ENCODE data around the gene SLC13A3. TPM values are rescaled to one million over a fixed set of nuclear protein-coding genes. Genes with fewer than 3 reads are reported as not detected.

SLC13A3 gene
- total RNA-seq, 4 donors from 2014 or later = 1.2 to 3.5 (median 1.9) TPM

DNA sequence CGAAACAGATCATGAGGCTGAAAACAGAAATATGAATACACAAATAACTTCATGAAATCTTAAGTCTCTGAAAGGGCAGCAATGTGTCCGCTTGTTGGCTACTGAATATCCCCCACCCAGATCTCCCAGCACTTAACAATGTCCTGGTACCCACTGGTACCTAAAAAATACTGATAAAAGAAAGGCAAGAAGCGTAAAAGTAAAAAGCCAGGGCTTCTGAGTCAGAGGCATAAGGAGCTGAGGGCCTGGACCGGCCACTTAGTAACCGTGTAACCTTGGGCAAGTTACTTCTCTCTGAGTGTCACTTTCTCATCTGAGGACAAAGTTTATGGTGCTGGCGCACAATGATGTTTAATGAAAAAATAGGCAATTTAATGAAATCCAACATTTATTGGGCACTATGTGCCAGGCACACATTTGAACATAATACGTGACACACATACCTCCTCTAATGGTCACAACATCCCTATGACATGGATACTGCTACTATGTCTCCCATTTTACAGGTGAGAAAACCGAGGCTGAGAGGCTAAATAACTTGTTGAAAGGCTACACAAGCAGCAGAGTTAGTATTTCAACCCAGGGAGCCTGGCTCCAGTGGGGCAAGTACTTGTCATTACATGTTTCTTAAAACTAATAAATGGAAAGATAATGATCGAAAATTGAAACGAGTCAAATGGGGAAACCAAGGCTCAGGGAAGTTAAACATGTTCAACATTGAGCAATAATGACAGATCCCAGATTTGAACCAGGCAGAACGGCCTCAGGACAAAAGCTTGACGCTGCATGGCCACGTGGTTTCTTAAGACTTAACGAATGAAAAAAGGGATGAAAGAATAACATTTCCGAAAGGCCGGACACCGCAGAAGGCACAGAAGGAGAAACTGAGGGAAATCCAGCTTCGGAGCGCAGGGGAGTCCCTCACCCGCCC lies 37.2 kb upstream of the SLC13A3 start:
- TF ChIP-seq, protein P1, sequence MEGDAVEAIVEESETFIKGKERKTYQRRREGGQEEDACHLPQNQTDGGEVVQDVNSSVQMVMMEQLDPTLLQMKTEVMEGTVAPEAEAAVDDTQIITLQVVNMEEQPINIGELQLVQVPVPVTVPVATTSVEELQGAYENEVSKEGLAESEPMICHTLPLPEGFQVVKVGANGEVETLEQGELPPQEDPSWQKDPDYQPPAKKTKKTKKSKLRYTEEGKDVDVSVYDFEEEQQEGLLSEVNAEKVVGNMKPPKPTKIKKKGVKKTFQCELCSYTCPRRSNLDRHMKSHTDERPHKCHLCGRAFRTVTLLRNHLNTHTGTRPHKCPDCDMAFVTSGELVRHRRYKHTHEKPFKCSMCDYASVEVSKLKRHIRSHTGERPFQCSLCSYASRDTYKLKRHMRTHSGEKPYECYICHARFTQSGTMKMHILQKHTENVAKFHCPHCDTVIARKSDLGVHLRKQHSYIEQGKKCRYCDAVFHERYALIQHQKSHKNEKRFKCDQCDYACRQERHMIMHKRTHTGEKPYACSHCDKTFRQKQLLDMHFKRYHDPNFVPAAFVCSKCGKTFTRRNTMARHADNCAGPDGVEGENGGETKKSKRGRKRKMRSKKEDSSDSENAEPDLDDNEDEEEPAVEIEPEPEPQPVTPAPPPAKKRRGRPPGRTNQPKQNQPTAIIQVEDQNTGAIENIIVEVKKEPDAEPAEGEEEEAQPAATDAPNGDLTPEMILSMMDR (IDR thresholded peaks at IDR 0.05) = no peak
- ATAC-seq (ENCODE audit: low FRiP score) (no peak), DNase-seq (ENCODE audit: low spot score) (no peak)

DNA sequence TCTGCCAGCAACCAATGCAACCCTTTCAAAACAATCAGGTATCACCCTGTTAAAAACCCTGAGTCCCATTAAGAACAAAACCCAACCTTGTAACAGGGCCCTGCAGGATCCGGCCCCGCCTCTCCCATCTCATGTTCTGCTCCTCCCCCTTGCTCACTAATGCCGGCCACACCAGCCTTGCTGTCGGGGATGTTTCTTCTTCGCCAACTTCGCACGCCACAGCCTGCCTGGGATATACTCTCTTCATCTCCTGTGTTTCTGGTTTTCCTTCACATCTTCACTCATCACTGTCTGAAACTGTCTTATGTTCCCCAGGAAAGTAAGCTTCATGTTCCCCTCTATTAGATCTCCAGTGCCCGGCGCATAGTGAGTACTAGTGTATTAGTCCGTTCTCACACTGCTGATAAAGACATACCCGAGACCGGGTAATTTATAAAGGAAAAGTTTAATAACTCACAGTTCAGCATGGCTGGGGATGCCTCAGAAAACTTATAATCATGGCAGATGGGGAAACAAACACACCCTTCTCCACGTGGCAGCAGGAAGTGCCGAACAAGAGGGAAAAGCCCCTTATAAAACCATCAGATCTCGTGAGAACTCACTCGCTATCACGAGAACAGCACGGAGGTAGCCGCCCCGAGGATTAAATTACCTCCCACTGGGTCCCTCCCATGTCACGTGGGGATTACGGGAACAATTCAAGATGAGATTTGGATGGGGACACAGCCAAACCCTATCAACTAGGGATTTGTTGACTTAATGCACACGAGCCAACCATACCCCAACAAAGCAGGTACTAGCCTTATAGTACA lies 32.9 kb upstream of the SLC13A3 start:
- ATAC-seq (ENCODE audit: low FRiP score) = peak; percentile 62
- no peak for DNase-seq (ENCODE audit: low spot score)
- TF ChIP-seq, protein P1 (IDR thresholded peaks at IDR 0.05) = no peak

DNA sequence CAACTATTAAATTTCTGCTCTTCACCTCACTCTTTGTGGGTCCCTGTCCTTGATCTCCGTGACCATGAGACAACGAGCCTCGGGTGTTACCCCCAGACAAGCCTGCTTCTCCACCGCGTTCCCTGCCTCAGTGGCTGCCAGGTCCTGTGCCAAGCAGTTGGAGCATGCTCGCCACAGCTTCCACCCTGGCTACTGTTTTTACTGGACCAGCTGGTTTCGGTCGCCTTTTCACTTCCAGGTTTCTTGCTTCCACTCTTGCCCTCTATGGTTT lies 32.3 kb upstream of the SLC13A3 start:
- ATAC-seq (ENCODE audit: low FRiP score) (no peak), DNase-seq (ENCODE audit: low spot score) (no peak)
- TF ChIP-seq, protein P1 (IDR thresholded peaks at IDR 0.05) = no peak

DNA sequence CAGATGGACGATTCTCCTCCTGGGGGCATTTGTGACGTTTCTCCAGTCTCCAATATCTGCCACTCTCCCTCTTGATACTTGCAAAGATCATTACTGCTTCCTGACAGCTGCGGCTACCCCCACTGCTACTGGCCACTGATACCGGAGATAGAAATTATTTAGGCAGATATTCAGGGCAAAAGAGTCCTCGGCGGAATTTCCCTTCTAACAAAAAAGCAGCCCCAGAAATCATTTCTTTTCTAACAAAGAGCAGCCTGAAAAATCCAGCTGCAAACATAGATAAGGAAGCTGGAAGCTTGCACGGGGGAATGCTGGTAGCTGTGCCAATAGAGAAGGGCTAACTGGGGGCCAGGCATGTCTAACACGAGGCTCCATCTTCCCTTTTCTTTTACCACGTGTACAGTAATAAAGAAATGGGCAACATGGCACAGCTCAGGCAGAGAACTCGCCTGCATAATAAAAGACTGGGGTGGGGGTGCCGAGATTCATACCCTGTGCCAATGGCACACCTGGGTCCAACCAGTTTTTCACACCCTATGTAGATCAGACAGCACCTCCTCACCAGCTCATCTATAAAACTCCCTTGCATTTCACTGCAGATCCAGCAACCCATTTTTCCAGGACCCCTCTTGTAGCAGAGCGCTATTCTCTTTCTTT lies 31.9 kb upstream of the SLC13A3 start:
- TF ChIP-seq, protein P1 (IDR thresholded peaks at IDR 0.05) = no peak
- no peak for ATAC-seq (ENCODE audit: low FRiP score)

DNA sequence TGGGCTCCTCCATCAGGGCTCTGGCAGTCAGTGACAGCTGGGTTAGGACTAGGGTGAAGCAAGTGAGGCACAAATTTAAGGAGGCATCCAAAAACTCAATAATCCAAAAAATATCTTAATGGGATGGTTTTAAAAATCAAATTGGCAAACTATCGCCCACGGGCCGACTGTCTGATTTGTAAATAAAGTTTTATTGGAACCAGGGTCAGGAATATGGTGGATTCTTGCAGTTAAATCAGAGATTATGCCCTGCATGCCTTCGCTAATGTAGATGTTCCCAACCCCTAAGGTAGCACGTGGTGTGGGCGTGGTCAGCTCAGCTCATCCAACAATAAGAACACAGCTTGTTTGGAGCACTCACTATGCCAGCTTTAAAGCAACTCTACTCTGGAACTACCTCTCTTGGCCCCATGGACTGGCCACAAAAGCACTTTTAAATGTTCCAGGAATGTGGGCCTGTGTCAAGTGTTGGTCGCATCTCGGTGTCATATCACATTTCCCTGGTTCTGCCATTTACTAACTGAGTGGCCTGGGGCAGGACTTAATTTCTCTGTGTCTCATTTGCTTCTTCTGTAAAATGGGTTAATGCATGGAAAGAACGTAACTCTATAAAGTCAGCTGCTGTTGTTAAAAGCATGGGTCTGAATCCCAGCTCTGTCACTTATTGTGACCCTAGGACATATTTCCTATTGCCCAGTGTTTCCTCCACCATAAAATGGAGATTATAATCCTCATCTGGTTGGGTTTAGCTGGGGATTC lies 31.0 kb upstream of the SLC13A3 start:
- DNase-seq (ENCODE audit: low spot score) (no peak), ATAC-seq (ENCODE audit: low FRiP score) (no peak)
- TF ChIP-seq, protein P1 (IDR thresholded peaks at IDR 0.05) = no peak

More for the DNA sequence above, 31.9 kb upstream of the SLC13A3 start:
- no peak for DNase-seq (ENCODE audit: low spot score)

DNA sequence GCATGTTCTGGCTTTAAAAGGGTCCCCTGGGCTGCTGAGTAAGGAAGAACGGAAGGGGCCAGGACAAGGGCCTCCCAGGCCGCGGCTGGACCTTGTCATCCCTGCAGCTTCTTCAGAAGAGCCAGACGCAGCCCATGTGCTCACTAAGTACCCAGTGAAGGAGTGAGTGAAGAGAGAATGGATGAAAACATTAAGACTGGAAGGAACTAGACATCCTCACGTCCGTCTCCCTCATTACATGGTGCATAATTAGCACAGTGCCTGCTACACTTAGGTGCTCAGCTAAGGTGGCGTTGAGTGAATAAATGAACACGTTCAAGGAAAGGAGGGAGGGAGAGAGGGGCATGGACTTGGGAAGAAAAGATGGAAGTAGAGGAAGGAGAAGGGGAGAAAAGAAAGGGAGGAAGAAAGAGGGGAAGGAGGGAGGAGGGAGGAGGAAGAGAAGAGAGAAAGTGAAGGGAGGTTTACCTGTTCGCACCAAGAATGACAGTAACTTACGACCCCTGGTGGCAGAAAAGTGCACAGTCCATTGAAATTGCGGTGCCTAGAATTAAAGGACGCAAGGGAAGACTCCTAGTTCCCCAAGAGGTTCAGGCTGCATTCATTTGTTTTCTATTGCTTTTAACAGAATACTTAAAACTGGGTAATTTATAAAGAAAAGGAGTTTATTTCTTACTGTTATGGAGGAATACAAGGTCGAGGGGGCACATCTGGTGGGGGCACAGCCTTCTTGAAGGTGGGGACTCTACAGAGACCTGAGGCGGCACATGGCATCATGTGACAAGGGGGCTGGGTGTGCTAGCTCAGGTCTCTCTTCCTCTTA lies 30.0 kb upstream of the SLC13A3 start:
- ATAC-seq (ENCODE audit: low FRiP score) (no peak), DNase-seq (ENCODE audit: low spot score) (peak; percentile 76)
- TF ChIP-seq, protein P1 (IDR thresholded peaks at IDR 0.05) = no peak

All from omental fat pad (tissue), 4 donors.